Measurements from ENCODE around the gene NKTR.

Gene NKTR

DNA sequence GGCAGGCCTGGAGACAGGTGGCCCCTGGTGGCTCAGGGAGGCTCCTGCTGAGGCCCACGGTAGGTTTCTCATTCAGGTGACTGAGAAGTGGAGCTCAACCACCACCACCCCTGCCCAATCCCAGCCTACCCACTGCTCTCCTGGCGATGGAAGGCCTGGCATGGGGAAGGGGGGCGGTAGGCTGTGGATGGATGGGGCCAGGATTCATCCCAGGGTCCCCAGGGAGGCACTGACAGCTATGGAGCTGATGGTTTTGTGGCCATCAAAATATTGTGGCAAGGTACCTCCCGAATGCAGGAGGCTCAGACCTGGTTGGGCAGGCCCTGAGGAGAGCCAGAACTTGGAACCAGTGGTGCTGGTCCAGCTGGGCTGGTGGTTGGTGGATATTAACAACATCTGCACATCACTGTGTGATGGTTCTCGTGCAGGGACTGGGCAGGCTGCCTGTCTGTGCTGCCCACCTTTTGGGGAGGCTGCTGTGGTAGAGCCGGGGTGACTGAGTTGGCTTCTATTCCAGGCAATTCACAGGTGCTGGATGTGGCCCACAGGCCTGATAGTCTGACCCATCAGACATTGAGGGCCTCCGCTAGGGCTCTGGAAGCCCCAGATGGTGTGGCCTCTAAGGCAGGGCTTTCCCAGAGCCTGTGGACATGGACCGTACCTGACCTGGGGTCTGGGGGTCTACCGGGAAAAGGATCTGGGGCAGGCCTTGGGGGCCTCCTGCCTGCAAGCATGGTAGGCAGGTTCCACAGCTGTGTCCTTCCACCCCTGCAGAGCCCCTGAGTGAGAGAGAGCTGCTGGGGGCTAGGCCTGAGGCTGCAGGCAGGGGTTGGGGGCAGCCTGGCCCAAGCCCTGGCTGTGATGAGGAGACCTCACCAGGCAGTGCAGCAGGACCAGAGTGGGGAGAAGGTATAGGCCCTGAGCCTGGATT is 56.5 kb downstream of the NKTR start:
- TF ChIP-seq, protein P1, sequence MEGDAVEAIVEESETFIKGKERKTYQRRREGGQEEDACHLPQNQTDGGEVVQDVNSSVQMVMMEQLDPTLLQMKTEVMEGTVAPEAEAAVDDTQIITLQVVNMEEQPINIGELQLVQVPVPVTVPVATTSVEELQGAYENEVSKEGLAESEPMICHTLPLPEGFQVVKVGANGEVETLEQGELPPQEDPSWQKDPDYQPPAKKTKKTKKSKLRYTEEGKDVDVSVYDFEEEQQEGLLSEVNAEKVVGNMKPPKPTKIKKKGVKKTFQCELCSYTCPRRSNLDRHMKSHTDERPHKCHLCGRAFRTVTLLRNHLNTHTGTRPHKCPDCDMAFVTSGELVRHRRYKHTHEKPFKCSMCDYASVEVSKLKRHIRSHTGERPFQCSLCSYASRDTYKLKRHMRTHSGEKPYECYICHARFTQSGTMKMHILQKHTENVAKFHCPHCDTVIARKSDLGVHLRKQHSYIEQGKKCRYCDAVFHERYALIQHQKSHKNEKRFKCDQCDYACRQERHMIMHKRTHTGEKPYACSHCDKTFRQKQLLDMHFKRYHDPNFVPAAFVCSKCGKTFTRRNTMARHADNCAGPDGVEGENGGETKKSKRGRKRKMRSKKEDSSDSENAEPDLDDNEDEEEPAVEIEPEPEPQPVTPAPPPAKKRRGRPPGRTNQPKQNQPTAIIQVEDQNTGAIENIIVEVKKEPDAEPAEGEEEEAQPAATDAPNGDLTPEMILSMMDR (IDR thresholded peaks at IDR 0.05; ENCODE audit: low read depth, low read length) = no peak
- H3K4me3 ChIP-seq (replicated peaks in 1 of 2; ENCODE audit: low read depth in 2 of 2, low read length in 2 of 2) = no peak overlapping the region
- no peak for DNase-seq (ENCODE audit: low read depth in 2 of 2)

DNA sequence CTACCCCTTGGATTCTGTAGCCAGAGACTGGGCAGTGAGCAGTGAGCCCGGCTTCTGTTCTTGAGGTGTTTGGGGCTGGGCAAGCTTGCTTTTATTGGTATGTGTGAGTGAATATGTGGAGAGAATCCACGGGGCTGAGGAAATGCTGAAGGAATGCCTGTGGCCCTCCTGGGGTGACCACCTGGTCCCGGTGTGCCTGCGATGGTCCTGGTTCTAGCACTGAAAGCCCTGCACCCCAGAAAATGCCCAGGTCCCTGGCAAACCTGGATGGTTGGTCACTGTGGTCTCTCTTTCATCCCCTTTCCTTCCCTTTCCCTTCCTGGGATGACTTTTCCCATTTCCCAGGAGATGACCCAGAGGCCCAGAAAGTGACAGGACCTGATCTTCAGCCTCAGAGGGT is 57.2 kb downstream of the NKTR start:
- TF ChIP-seq, protein P1 (IDR thresholded peaks at IDR 0.05; ENCODE audit: low read depth, low read length) = no peak
- no peak for DNase-seq (ENCODE audit: low read depth in 2 of 2)
- no peak overlapping the region for H3K4me3 ChIP-seq (replicated peaks in 1 of 2; ENCODE audit: low read depth in 2 of 2, low read length in 2 of 2)

DNA sequence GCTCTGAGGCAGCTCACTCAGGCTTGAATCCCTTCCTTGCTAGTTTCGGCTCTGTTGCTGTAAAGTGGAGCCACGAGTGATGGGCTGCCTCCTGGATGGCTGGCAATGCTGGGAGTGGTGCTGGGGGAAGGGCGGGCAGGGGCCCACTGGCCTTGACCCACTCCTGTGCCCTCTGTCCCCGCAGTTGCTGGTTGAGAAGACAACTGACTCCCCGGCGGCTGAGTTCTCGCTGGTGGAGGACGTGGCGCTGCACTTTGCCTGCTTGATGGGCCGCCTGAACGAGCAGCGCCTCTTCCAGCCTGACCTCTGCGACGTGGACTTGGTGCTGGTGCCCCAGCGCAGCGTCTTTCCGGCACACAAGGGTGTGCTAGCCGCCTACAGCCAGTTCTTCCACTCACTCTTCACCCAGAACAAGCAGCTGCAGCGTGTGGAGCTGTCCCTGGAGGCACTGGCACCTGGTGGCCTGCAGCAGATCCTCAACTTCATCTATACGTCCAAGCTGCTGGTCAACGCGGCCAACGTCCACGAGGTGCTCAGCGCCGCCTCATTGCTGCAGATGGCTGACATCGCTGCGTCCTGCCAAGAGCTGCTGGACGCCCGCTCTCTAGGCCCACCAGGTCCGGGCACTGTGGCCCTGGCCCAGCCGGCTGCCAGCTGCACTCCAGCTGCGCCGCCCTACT is 57.7 kb downstream of the NKTR start:
- DNase-seq (ENCODE audit: low read depth in 2 of 2) = no peak
- TF ChIP-seq, protein P1 (IDR thresholded peaks at IDR 0.05; ENCODE audit: low read depth, low read length) = no peak
- no peak overlapping the region for H3K4me3 ChIP-seq (replicated peaks in 1 of 2; ENCODE audit: low read depth in 2 of 2, low read length in 2 of 2)

DNA sequence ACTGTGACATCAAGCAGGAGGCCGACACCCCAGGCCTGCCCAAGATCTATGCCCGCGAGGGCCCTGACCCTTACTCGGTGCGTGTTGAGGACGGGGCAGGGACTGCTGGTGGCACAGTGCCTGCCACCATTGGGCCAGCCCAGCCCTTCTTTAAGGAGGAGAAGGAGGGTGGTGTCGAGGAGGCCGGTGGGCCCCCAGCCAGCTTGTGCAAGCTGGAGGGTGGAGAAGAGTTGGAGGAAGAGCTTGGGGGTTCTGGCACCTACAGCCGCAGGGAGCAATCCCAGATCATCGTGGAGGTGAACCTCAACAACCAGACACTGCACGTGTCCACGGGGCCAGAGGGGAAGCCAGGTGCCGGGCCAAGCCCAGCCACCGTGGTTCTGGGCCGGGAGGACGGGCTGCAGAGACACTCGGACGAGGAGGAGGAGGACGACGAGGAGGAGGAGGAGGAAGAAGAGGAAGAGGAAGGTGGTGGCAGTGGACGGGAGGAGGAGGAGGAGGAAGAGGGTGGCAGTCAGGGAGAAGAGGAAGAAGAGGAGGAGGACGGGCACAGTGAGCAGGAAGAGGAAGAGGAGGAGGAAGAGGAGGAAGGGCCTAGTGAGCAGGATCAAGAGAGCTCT is 58.4 kb downstream of the NKTR start:
- no peak overlapping the region for H3K4me3 ChIP-seq (replicated peaks in 1 of 2; ENCODE audit: low read depth in 2 of 2, low read length in 2 of 2)
- TF ChIP-seq, protein P1 (IDR thresholded peaks at IDR 0.05; ENCODE audit: low read depth, low read length) = no peak
- DNase-seq (ENCODE audit: low read depth in 2 of 2) = no peak

DNA sequence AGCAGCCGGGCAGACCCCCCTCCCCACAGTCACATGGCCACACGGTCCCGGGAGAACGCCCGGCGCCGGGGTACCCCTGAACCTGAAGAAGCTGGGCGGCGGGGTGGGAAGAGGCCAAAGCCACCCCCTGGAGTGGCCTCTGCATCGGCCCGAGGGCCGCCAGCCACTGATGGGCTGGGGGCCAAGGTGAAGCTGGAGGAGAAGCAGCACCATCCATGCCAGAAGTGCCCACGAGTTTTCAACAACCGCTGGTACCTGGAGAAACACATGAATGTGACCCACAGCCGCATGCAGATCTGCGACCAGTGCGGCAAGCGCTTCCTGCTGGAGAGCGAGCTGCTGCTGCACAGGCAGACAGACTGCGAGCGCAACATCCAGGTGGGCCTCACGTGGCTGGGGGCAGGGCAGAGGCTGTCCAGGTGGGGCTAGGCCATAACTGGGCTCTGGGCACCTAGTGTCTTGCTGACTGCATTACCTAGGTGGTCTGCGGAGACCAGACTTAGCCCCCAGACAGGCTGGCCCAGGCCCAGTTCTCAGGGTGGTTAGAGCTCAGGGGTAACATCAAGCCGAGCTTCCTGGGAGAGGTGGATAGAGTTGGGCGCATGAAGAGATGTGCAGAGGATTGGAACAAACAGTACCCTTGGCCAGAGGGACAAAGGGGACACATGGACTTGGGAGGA is 59.1 kb downstream of the NKTR start:
- TF ChIP-seq, protein P1 (IDR thresholded peaks at IDR 0.05; ENCODE audit: low read depth, low read length) = no peak
- no peak overlapping the region for H3K4me3 ChIP-seq (replicated peaks in 1 of 2; ENCODE audit: low read depth in 2 of 2, low read length in 2 of 2)
- DNase-seq (ENCODE audit: low read depth in 2 of 2) = no peak

DNA sequence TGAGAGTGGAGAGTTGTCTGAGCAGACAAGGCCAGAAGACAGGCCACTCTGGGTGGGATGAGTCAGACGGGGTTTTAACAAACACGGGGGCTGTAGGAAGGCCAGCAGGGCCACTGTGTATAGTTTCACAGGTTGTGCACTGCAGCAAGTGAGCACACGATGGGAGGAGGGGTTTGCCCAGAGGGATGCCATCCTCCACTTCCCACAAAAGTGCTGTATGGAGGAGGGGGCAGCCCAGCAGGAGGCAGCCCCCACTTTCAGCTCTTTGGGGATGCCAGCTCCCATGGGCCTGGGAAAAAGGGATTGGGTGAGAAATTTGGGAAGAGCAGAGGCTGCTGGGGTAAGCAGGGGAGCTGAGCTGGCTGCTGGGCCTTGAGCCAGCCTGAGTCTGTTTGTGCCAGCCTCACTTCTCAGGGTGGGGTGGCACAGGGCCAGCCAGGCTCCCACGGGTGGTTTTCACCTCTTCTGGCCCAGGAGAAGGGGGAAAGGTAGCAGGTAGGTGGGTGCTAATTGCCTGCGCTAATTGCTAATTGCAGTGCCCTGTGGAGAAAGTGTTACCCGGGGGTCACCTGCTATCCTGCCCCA is 59.7 kb downstream of the NKTR start:
- TF ChIP-seq, protein P1 (IDR thresholded peaks at IDR 0.05; ENCODE audit: low read depth, low read length) = no peak
- DNase-seq (ENCODE audit: low read depth in 2 of 2) = peak in 1 of 2 donors; percentile 16

More for the DNA sequence above, 59.7 kb downstream of the NKTR start:
- no peak overlapping the region for H3K4me3 ChIP-seq (replicated peaks in 1 of 2; ENCODE audit: low read depth in 2 of 2, low read length in 2 of 2)

Data from cardiac fibroblast (primary cell).